Common myeloid progenitor, CD34-positive (primary cell): ENCODE data around the gene FBLN5.

Source experiments
- CTCF ChIA-PET: fragments of 350-600 bp; sonication (Branson Sonifier 250); formaldehyde crosslinking; loops from one replicate; lab custom pipeline; 2021; ENCODE audit warnings: antibody characterized with exemption; lab: Charles Lee
- POLR2A ChIA-PET: fragments of 350-600 bp; sonication (Branson Sonifier 250); formaldehyde crosslinking; loops from one replicate; lab custom pipeline; 2021; ENCODE audit warnings: antibody characterized with exemption; lab: Charles Lee
- DNase-seq, 3 donors: peaks; one replicate each; pipeline versions ENCODE4 v3.0.0 to v3.0.0-alpha.2; 2013
- H3K27ac ChIP-seq, 2 experiments: 1 replicate in 1 of 2; 2 replicates in 1 of 2; pipeline ENCODE4 v1.7.0; 2013; ENCODE audit warnings: inconsistent platforms in 2 of 2, low read length in 2 of 2, mild to moderate bottlenecking in 2 of 2, low read depth in 1 of 2, moderate library complexity in 1 of 2; ENCODE audit not compliant: severe bottlenecking in 2 of 2, insufficient read depth in 1 of 2, poor library complexity in 1 of 2
- H3K27me3 ChIP-seq, 5 experiments: replicated peaks in 2 of 5; 1 replicate in 3 of 5; 2 replicates in 2 of 5; pipeline versions ENCODE4 v1.6.1 to v1.7.0; 2013; ENCODE audit warnings: low read length in 4 of 5, mild to moderate bottlenecking in 2 of 5, moderate library complexity in 2 of 5, inconsistent platforms in 1 of 5; ENCODE audit not compliant: insufficient read depth in 5 of 5, control insufficient read depth in 4 of 5
- H3K36me3 ChIP-seq, 4 experiments: 1 replicate in 2 of 4; 2 replicates in 2 of 4; pipeline versions ENCODE4 v1.6.1 to v1.7.0; 2013; ENCODE audit warnings: low read length in 3 of 4, control low read depth in 1 of 4, mild to moderate bottlenecking in 1 of 4; ENCODE audit not compliant: control insufficient read depth in 4 of 4, insufficient read depth in 4 of 4
- H3K4me1 ChIP-seq, 4 experiments: 1 replicate in 3 of 4; 2 replicates in 1 of 4; pipeline versions ENCODE4 v1.6.1 to v1.7.1; 2013; ENCODE audit warnings: low read length in 3 of 4, mild to moderate bottlenecking in 3 of 4, control low read depth in 1 of 4, inconsistent platforms in 1 of 4, moderate library complexity in 1 of 4; ENCODE audit not compliant: control insufficient read depth in 4 of 4, insufficient read depth in 4 of 4; ENCODE audit errors: control extremely low read depth in 1 of 4
- H3K4me3 ChIP-seq, 7 experiments: 1 replicate in 4 of 7; 2 replicates in 3 of 7; pipeline versions ENCODE4 v1.5.1 to v1.7.0; 2013; ENCODE audit warnings: mild to moderate bottlenecking in 7 of 7, low read length in 6 of 7, moderate library complexity in 6 of 7, inconsistent platforms in 2 of 7, low read depth in 2 of 7, control low read depth in 1 of 7; ENCODE audit not compliant: insufficient read depth in 4 of 7, control insufficient read depth in 1 of 7; ENCODE audit errors: extremely low read depth in 1 of 7
- H3K9me3 ChIP-seq, 5 experiments: 1 replicate in 4 of 5; 2 replicates in 1 of 5; pipeline versions ENCODE4 v1.6.1 to v1.7.1; 2013; ENCODE audit warnings: low read length in 4 of 5, mild to moderate bottlenecking in 2 of 5, inconsistent platforms in 1 of 5, low read depth in 1 of 5, moderate library complexity in 1 of 5; ENCODE audit not compliant: control insufficient read depth in 4 of 5, insufficient read depth in 2 of 5; ENCODE audit errors: control extremely low read depth in 1 of 5
- whole genome bisulfite sequencing: methylation state at CpG from one replicate; pipeline ENCODE4 v1.1.5; 2013; ENCODE audit not compliant: insufficient coverage; 5-methylcytosine and 5-hydroxymethylcytosine counted together

The FBLN5 gene

DNA sequence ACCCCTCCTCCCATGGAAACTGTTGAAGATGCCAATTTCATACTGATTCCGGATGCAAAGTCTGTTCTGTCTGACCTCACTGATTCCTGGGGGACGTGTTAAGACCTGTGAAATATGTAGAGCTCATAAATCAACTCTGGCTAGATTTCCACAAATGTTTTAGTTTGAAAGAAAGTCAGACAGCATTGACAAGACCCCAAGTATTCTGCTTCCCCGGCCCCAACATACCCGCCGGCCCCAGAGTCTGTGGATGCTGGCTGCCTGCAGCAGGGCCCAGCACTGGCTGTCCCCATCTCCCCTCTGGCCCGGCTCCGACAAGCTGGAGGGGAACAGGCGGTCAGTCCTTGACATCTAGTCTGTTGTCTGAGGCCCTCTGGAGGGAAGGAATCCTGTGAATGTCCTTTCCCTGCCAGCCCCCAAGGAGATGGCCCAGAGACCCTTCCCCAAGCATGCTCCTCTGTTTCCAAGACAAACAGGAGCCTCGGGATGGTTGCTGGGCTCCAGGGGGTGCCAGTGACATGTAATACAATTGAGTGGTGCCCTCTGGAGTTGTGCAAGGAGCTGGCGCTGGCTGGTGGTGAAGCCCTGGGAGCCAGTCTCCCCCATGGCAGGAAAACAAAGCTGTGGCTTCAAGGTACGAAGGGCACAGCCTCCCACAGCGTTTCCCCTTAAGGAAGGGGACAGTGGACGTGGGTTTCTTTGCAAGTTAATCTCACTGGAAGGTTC, 22.3 kb downstream of the FBLN5 start:
- Histone ChIP-seq H3K36me3 (no peaks in the 10 kb centered on the region), H3K27me3 (no peaks in the 10 kb centered on the region), H3K4me3 (no peak overlapping the region), H3K27ac (no peak overlapping the region), H3K9me3 (no peaks in the 10 kb centered on the region), H3K4me1 (peaks cover 0 to 3% (median 0%) of the 10 kb centered on the region in 4 experiments)
- CTCF ChIA-PET, result interaction anchor here (1.0 to 4.2 kb wide), 2 partner anchors 13 to 34 kb away, joined by 3 to 18 read pairs; no protein-coding TSS in a partner anchor
- WGBS, result 88% methylated on average over 9 of the region's 13 CpGs
- no peak for DNase-seq
- POLR2A ChIA-PET, result no interaction called here

- Histone ChIP-seq H3K36me3 (no peaks in the 10 kb centered on the region), H3K27ac (no peak overlapping the region), H3K9me3 (no peaks in the 10 kb centered on the region), H3K4me1 (peaks cover 0 to 3% (median 0%) of the 10 kb centered on the region in 4 experiments), H3K4me3 (no peak overlapping the region), H3K27me3 (peaks cover 0 to 2% (median 0%) of the 10 kb centered on the region in 5 experiments)
- DNase-seq, result no peak
- ChIA-PET CTCF (interaction anchor here (2.0 kb wide), 1 partner anchor 9 kb away, joined by 6 read pairs; no protein-coding TSS in a partner anchor), POLR2A (no interaction called here)
- 69% methylated on average over 3 of the region's 3 CpGs for WGBS
Measured at GRCh38 chr14:91920526-91920925, 27.0 kb downstream of the FBLN5 start.

GRCh38 chr14:91919814-91920213, 27.7 kb downstream of the FBLN5 start:
- peaks cover 0 to 2% (median 0%) of the 10 kb centered on the region in 5 experiments for H3K27me3 ChIP-seq
- WGBS, result 94% methylated on average over 4 of the region's 4 CpGs
- ChIA-PET POLR2A (no interaction called here), CTCF (interaction anchor here (2.0 kb wide), 1 partner anchor 9 kb away, joined by 6 read pairs; no protein-coding TSS in a partner anchor)
- peaks cover 0 to 3% (median 0%) of the 10 kb centered on the region in 4 experiments for H3K4me1 ChIP-seq
- no peak overlapping the region for H3K27ac ChIP-seq
- H3K36me3 ChIP-seq, result no peaks in the 10 kb centered on the region
- no peaks in the 10 kb centered on the region for H3K9me3 ChIP-seq
- no peak overlapping the region for H3K4me3 ChIP-seq
- DNase-seq, result no peak

DNA sequence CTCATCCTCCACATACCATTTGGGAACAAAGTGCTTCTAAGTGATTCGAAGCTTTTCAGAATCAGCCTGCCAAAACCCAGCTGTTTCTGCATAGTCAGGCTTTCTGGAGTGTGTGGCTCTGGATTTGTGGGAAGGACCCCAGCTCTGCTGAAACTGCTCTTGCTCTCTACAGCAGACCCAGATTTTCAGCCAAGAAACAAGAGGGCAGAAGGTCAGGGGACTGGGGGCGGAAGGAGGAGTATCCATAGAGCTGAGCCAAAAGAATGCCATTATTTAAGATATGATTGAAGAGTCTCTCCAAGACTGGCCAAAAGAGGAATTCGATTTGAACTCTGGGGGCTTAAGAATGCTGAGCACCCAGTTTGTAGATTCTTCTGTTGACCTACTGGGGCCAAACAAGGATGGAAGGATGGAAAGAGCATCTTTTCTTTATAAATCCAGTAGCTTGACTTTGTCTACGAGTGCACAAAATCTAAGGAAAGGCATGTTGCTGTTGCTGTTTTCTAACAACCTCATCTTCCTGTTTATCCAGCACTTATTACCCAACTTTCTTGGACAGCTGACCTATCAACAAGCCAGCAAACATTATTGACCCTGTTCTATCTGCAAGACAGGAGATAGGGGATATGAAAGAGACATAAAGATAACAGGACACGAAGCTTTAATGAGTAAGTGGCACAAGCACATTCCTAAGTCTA, 29.2 kb downstream of the FBLN5 start:
- H3K27ac ChIP-seq, result no peak overlapping the region
- H3K27me3 ChIP-seq, result peaks cover 0 to 2% (median 0%) of the 10 kb centered on the region in 5 experiments
- POLR2A ChIA-PET, result no interaction called here
- no peak overlapping the region for H3K4me3 ChIP-seq
- CTCF ChIA-PET, result interaction anchor here (2.6 kb wide), 1 partner anchor 269 kb away, joined by 9 read pairs; no protein-coding TSS in a partner anchor
- 95% methylated on average over 4 of the region's 5 CpGs for WGBS
- H3K9me3 ChIP-seq, result no peaks in the 10 kb centered on the region
- no peaks in the 10 kb centered on the region for H3K36me3 ChIP-seq
- peaks cover 0 to 3% (median 0%) of the 10 kb centered on the region in 4 experiments for H3K4me1 ChIP-seq
- no peak for DNase-seq

DNA sequence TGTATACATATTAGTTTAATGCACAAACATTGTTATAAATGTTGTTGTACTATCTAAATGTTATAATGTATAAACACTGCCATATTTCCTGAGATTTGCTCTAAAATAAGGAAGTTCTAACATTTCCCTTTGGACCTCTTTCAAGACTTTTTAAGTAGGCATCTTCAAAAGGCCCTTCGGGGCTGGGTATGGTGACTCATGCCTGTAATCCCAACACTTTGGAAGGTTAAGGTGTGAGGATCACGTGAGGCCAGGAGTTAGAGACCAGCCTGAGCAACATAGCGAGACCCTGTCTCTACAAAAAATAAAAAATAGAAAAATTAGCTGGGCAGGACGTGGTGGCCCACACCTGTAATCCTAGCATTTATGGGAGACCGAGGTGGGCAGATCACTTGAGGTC, 35.5 kb downstream of the FBLN5 start:
- no peaks in the 10 kb centered on the region for H3K9me3 ChIP-seq
- ChIA-PET CTCF (interaction anchor here (1.0 to 4.1 kb wide), 15 partner anchors 9 to 264 kb away, joined by 3 to 33 read pairs (median 4); no protein-coding TSS in a partner anchor), POLR2A (no interaction called here)
- H3K4me1 ChIP-seq, result peaks cover 0 to 8% (median 6%) of the 10 kb centered on the region in 4 experiments
- H3K4me3 ChIP-seq, result no peak overlapping the region
- peaks cover 0 to 2% (median 0%) of the 10 kb centered on the region in 5 experiments for H3K27me3 ChIP-seq
- no peaks in the 10 kb centered on the region for H3K36me3 ChIP-seq
- WGBS, result 68% methylated on average over 4 of the region's 5 CpGs
- no peak overlapping the region for H3K27ac ChIP-seq
- DNase-seq, result peak in 1 of 3 donors; percentile 13

- Histone ChIP-seq H3K27ac (peak overlapping the region in 1 of 2 experiments; percentile 25), H3K36me3 (no peaks in the 10 kb centered on the region), H3K4me3 (peak overlapping the region in 3 of 7 experiments; percentile 4 to 50 (median 7)), H3K4me1 (peaks cover 0 to 8% (median 6%) of the 10 kb centered on the region in 4 experiments), H3K27me3 (no peaks in the 10 kb centered on the region), H3K9me3 (no peaks in the 10 kb centered on the region)
- 5% methylated on average over 7 of the region's 9 CpGs for WGBS
- CTCF ChIA-PET, result interaction anchor here (0.6 to 4.1 kb wide), 22 partner anchors 9 to 263 kb away, joined by 3 to 33 read pairs (median 4); no protein-coding TSS in a partner anchor
- peak; percentile 68 to 83 (median 82) for DNase-seq
- POLR2A ChIA-PET, result interaction anchor here (0.9 kb wide), 1 partner anchor 15 kb away, joined by 3 read pairs; no protein-coding TSS in a partner anchor
Measured at GRCh38 chr14:91911474-91912032, 35.9 kb downstream of the FBLN5 start.
